A549 (cell line): ENCODE measurements around the gene NTSR1. TPM values are rescaled to one million over a fixed set of nuclear protein-coding genes. Genes with fewer than 3 reads are reported as not detected.

Experiments used
- ATAC-seq, 2 experiments: fragments of 200-7000 bp in 1 of 2; fragments of >200 bp in 1 of 2; cut with Nextera tagmentation in 1 of 2; cut with Tn5 transposase in 1 of 2; 3 replicates each; pipeline versions ENCODE4 v1.8.0 to v1.9.1; 2018 to 2020; ENCODE audit warnings: mild to moderate bottlenecking in 1 of 2, moderate library complexity in 1 of 2
- CTCF ChIA-PET: fragments of 300-600 bp; sonication (Branson Sonifier 250); formaldehyde crosslinking; extraction: SDS; loops from one replicate; lab custom pipeline; 2021; ENCODE audit warnings: antibody characterized with exemption, inconsistent platforms; lab: Yijun Ruan, JAX
- POLR2A ChIA-PET: fragments of 350-600 bp; formaldehyde crosslinking; extraction: SDS; loops from one replicate; lab custom pipeline; 2021; ENCODE audit warnings: antibody characterized with exemption, inconsistent platforms; lab: Yijun Ruan, JAX
- DNase-seq, 2 experiments: peaks; one replicate each; pipeline versions ENCODE4 v3.0.0 to v3.0.0-alpha.2; 2011 to 2016; ENCODE audit warnings: low read depth in 1 of 2, low spot score in 1 of 2
- FAIRE-seq: peaks from 2 replicates; lab custom pipeline; 2011; peaks lifted over from hg19 to GRCh38; lab: Jason Lieb, UNC
- H3K27ac ChIP-seq, 2 experiments: fragments of >200 bp; sonication (Bioruptor Twin); formaldehyde crosslinking; 3 replicates each; pipeline ENCODE4 v1.5.1; 2016 to 2017
- H3K4me1 ChIP-seq: fragments of >200 bp; sonication (Bioruptor Twin); formaldehyde crosslinking; 3 replicates; pipeline ENCODE4 v1.6.1; 2016
- H3K4me2 ChIP-seq: fragments of >200 bp; sonication (Bioruptor Twin); formaldehyde crosslinking; 3 replicates; pipeline ENCODE4 v1.6.1; 2016
- H3K4me3 ChIP-seq: fragments of >200 bp; sonication (Bioruptor Twin); formaldehyde crosslinking; 3 replicates; pipeline ENCODE4 v1.5.1; 2016
- H3K9me3 ChIP-seq: fragments of >200 bp; sonication (Bioruptor Twin); formaldehyde crosslinking; 3 replicates; pipeline ENCODE4 v1.6.1; 2016
- CBX2 ChIP-seq: fragments of 200-600 bp; sonication (generic); IDR thresholded peaks from 2 replicates; pipeline ENCODE4 v1.6.1; 2016; ENCODE audit warnings: low read depth, mild to moderate bottlenecking, borderline replicate concordance
- CBX8 ChIP-seq: fragments of 200-600 bp; sonication (generic); IDR thresholded peaks from 2 replicates; pipeline ENCODE4 v1.6.1; 2016
- CEBPB ChIP-seq, 2 experiments: fragments of >200 bp in 1 of 2; sonication (Bioruptor Twin) in 1 of 2; formaldehyde crosslinking in 1 of 2; IDR thresholded peaks; 2 replicates each; pipeline ENCODE4 v1.6.1; 2012 to 2016
- CHD2 ChIP-seq: fragments of 150-350 bp; IDR thresholded peaks from 2 replicates; pipeline ENCODE4 v1.6.1; 2014; ENCODE audit warnings: low read length; ENCODE audit not compliant: partially characterized antibody
- EHMT2 ChIP-seq: fragments of 200-600 bp; sonication (generic); IDR thresholded peaks from 2 replicates; pipeline ENCODE4 v1.6.1; 2016; ENCODE audit warnings: antibody characterized with exemption, low read depth, mild to moderate bottlenecking, moderate library complexity
- EP300 ChIP-seq, 2 experiments: fragments of >200 bp; sonication (Bioruptor Twin); formaldehyde crosslinking; IDR thresholded peaks; 2 replicates in 1 of 2; 3 replicates in 1 of 2; pipeline ENCODE4 v1.6.1; 2016 to 2017
- FOXS1 ChIP-seq: fragments of 250-450 bp; sonication (Bioruptor Pico); IDR thresholded peaks from 2 replicates; pipeline ENCODE4 v1.5.0; 2020; ENCODE audit warnings: mild to moderate bottlenecking, moderate library complexity
- HOXA7 ChIP-seq: fragments of 250-450 bp; sonication (Bioruptor Pico); IDR thresholded peaks from 2 replicates; pipeline ENCODE4 v1.5.0; 2020; ENCODE audit warnings: mild to moderate bottlenecking, moderate library complexity
- HOXB13 ChIP-seq: fragments of 250-450 bp; sonication (Bioruptor Pico); IDR thresholded peaks from 2 replicates; pipeline ENCODE4 v1.5.0; 2020; ENCODE audit warnings: low read depth, mild to moderate bottlenecking, moderate library complexity
- JUN ChIP-seq, 2 experiments: fragments of >200 bp; sonication (Bioruptor Twin); formaldehyde crosslinking; IDR thresholded peaks; 2 replicates in 1 of 2; 3 replicates in 1 of 2; pipeline ENCODE4 v1.6.1; 2016 to 2017
- KDM1A ChIP-seq: fragments of 200-600 bp; sonication (generic); IDR thresholded peaks from 2 replicates; pipeline ENCODE4 v1.6.1; 2016; ENCODE audit warnings: low read depth, mild to moderate bottlenecking
- MAFK ChIP-seq: fragments of 450-650 bp; IDR thresholded peaks from 2 replicates; pipeline ENCODE4 v1.6.1; 2014; ENCODE audit not compliant: partially characterized antibody
- MAZ ChIP-seq: fragments of 150-350 bp; IDR thresholded peaks from 2 replicates; pipeline ENCODE4 v1.6.1; 2014; ENCODE audit warnings: antibody characterized with exemption, low read depth, low read length, borderline replicate concordance
- NPAS2 ChIP-seq: fragments of 250-450 bp; sonication (Bioruptor Pico); IDR thresholded peaks from 2 replicates; pipeline ENCODE4 v1.8.0; 2022; ENCODE audit warnings: mild to moderate bottlenecking, moderate library complexity, borderline replicate concordance
- PHF8 ChIP-seq: fragments of 200-600 bp; sonication (generic); IDR thresholded peaks from 2 replicates; pipeline ENCODE4 v1.6.1; 2016; ENCODE audit warnings: low read depth, mild to moderate bottlenecking, antibody characterized with exemption, moderate library complexity, borderline replicate concordance
- POLR2A ChIP-seq: IDR thresholded peaks from 2 replicates; pipeline ENCODE4 v1.6.1; 2012; ENCODE audit warnings: mild to moderate bottlenecking, low read length
- RCOR1 ChIP-seq: fragments of 150-350 bp; IDR thresholded peaks from 2 replicates; pipeline ENCODE4 v1.6.1; 2014; ENCODE audit warnings: antibody characterized with exemption, low read length, low read depth
- RFX5 ChIP-seq: fragments of 450-650 bp; IDR thresholded peaks from 2 replicates; pipeline ENCODE4 v1.7.1; 2014; ENCODE audit warnings: antibody characterized with exemption, mild to moderate bottlenecking, moderate library complexity
- TP53 ChIP-seq: fragments of 250-450 bp; sonication (Bioruptor Pico); IDR thresholded peaks from 2 replicates; pipeline ENCODE4 v1.5.0; 2021; ENCODE audit warnings: mild to moderate bottlenecking, moderate library complexity
- ZC3H11A ChIP-seq: fragments of 450-650 bp; IDR thresholded peaks from 2 replicates; pipeline ENCODE4 v1.6.1; 2014; ENCODE audit warnings: antibody characterized with exemption, mild to moderate bottlenecking
- ZFP36 ChIP-seq: fragments of 450-650 bp; IDR thresholded peaks from 2 replicates; pipeline ENCODE4 v1.6.1; 2014; ENCODE audit warnings: borderline replicate concordance; ENCODE audit not compliant: partially characterized antibody
- ZNF302 ChIP-seq: fragments of 250-450 bp; sonication (Bioruptor Pico); IDR thresholded peaks from 2 replicates; pipeline ENCODE4 v1.9.0; 2021; ENCODE audit warnings: inconsistent platforms, mild to moderate bottlenecking, moderate library complexity
- ZSCAN20 ChIP-seq: fragments of 250-450 bp; sonication (Bioruptor Pico); IDR thresholded peaks from 2 replicates; pipeline ENCODE4 v1.8.0; 2022; ENCODE audit warnings: mild to moderate bottlenecking, moderate library complexity
- WGBS: methylation state at CpG from one replicate; pipeline ENCODE4 v1.1.6; 2017; ENCODE audit errors: missing lambda C conversion rate; 5-methylcytosine and 5-hydroxymethylcytosine counted together
- polyA plus RNA-seq, 4 experiments: library from polyadenylated mRNA; depleted of rRNA in 3 of 4; stranded (reverse); fragments of >200 nt; fragmentation: RNase III in 1 of 4; extraction: RNeasy Plus Mini Kit Qiagen cat#74134 plus additional on column Dnase treatment in 1 of 4; gene quantifications; 2 replicates in 3 of 4; 3 replicates in 1 of 4; pipeline ENCODE4 v1.2.3, GENCODE V29; 2011 to 2017
- TF ChIP-seq, protein P1 (sequence below): fragments of >200 bp; sonication (Bioruptor Twin); formaldehyde crosslinking; IDR thresholded peaks from 3 replicates; pipeline ENCODE4 v1.5.1; 2016
- TF ChIP-seq, protein P2 (sequence below): fragments of >200 bp; sonication (Bioruptor Twin); formaldehyde crosslinking; IDR thresholded peaks from 3 replicates; pipeline ENCODE4 v1.6.1; 2016
- TF ChIP-seq, protein P3 (sequence below): fragments of 250-450 bp; sonication (Bioruptor Pico); IDR thresholded peaks from 2 replicates; pipeline ENCODE4 v1.5.0; 2020; ENCODE audit warnings: low read depth, mild to moderate bottlenecking, moderate library complexity
- TF ChIP-seq, protein P4 (sequence below): fragments of 250-450 bp; sonication (Bioruptor Pico); IDR thresholded peaks from 2 replicates; pipeline ENCODE4 v1.5.0; 2021; ENCODE audit warnings: mild to moderate bottlenecking, moderate library complexity, borderline replicate concordance
- TF ChIP-seq, protein P5 (sequence below): fragments of 450-650 bp; IDR thresholded peaks from 2 replicates; pipeline ENCODE4 v1.6.1; 2014; ENCODE audit warnings: antibody characterized with exemption

Gene NTSR1
- polyA plus RNA-seq, 2 of the 4 experiments (the other 2 are of a cell fraction) = 0.03 TPM; not detected in 1

DNA sequence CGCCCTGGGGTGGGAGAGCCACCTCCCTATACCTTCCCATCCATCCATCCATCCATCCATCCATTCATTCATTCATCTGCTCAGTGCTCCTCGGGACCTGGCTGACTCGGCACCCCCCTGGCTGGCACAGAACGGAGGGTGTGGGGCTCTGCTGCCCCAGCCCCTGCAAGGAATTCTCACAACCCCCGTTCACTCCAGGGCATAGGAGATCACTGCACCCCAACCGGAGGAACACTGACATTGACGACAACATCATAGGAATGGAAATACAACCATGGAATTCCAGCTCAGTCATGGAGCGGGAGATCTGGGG, 59.6 kb downstream of the NTSR1 start:
- no peak overlapping the region for H3K4me2 ChIP-seq
- no peak for ATAC-seq
- no peaks in the 10 kb centered on the region for H3K9me3 ChIP-seq
- H3K4me3 ChIP-seq = no peak overlapping the region
- TF ChIP-seq MAZ (no peak), CEBPB (IDR thresholded peaks at IDR 0.05) (no peak), CBX8 (no peak), EHMT2 (no peak), ZNF302 (CRISPR knock-in tag) (no peak), JUN (IDR thresholded peaks at IDR 0.05) (no peak), EP300 (IDR thresholded peaks at IDR 0.05) (no peak), ZSCAN20 (CRISPR knock-in tag) (no peak), MAFK (no peak), TP53 (CRISPR knock-in tag) (no peak), NPAS2 (no peak), CBX2 (no peak), CHD2 (no peak), HOXA7 (CRISPR knock-in tag) (no peak), HOXB13 (CRISPR knock-in tag) (no peak), ZFP36 (no peak), RFX5 (no peak)
- TF ChIP-seq, protein P1, sequence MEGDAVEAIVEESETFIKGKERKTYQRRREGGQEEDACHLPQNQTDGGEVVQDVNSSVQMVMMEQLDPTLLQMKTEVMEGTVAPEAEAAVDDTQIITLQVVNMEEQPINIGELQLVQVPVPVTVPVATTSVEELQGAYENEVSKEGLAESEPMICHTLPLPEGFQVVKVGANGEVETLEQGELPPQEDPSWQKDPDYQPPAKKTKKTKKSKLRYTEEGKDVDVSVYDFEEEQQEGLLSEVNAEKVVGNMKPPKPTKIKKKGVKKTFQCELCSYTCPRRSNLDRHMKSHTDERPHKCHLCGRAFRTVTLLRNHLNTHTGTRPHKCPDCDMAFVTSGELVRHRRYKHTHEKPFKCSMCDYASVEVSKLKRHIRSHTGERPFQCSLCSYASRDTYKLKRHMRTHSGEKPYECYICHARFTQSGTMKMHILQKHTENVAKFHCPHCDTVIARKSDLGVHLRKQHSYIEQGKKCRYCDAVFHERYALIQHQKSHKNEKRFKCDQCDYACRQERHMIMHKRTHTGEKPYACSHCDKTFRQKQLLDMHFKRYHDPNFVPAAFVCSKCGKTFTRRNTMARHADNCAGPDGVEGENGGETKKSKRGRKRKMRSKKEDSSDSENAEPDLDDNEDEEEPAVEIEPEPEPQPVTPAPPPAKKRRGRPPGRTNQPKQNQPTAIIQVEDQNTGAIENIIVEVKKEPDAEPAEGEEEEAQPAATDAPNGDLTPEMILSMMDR = no peak
- TF ChIP-seq, protein P2, sequence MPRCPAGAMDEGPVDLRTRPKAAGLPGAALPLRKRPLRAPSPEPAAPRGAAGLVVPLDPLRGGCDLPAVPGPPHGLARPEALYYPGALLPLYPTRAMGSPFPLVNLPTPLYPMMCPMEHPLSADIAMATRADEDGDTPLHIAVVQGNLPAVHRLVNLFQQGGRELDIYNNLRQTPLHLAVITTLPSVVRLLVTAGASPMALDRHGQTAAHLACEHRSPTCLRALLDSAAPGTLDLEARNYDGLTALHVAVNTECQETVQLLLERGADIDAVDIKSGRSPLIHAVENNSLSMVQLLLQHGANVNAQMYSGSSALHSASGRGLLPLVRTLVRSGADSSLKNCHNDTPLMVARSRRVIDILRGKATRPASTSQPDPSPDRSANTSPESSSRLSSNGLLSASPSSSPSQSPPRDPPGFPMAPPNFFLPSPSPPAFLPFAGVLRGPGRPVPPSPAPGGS = no peak
- TF ChIP-seq, protein P3, sequence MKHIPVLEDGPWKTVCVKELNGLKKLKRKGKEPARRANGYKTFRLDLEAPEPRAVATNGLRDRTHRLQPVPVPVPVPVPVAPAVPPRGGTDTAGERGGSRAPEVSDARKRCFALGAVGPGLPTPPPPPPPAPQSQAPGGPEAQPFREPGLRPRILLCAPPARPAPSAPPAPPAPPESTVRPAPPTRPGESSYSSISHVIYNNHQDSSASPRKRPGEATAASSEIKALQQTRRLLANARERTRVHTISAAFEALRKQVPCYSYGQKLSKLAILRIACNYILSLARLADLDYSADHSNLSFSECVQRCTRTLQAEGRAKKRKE (CRISPR knock-in tag) = no peak
- H3K4me1 ChIP-seq = peaks cover 6% of the 10 kb centered on the region; the same call in 1 of the 3 replicates
- ChIA-PET CTCF (interaction anchor here (1.0 to 2.7 kb wide), 4 partner anchors 9 to 65 kb away, joined by 3 to 10 read pairs (median 4); no protein-coding TSS in a partner anchor), POLR2A (interaction anchor here (0.9 kb wide), 1 partner anchor 26 kb away, joined by 3 read pairs; no protein-coding TSS in a partner anchor)
- no peak for DNase-seq
- no peak for FAIRE-seq
- 0 out of 6 replicates have a peak overlapping the region, but pooled peaks of 1 of the 2 experiments have one; percentile 1 for H3K27ac ChIP-seq
- WGBS = 66% methylated on average over 7 of the region's 8 CpGs

DNA sequence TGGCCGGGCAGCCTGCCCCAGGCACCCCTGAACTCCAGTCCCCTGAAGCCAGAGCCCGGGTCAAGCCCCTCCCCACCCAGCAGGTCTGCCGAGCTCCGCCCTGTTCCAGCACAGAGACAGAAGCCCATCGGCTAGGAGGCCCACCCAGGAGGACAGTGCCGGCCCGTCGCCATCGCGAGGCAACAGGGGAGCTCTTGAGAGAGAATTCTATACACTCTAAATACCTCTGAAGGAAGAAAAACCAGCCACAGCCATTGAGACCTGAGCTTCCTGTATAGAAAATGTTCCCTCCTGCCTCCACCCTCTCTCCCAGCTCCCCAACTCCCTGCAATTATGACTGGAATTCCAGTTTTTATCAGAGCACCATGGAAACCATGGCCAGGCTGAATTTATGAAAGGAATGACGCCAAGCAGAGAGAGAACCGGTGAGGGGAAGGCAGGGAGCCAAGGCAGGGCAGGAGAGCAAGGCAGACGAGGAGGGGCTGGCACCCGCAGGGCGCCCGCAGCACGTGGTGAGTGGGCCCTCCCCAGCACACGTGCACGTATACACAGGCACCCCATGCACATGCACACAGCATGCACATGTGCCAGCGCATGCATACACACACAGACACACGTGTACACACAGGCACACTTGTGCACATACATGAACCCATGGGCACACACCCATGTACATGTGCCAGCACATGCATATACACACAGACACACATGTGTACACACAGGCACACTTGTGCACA, 60.1 kb downstream of the NTSR1 start:
- ChIA-PET POLR2A (interaction anchor here (0.9 kb wide), 1 partner anchor 25 kb away, joined by 3 read pairs; no protein-coding TSS in a partner anchor), CTCF (interaction anchor here (0.6 to 2.7 kb wide), 5 partner anchors 9 to 65 kb away, joined by 3 to 10 read pairs (median 4); no protein-coding TSS in a partner anchor)
- H3K9me3 ChIP-seq = no peaks in the 10 kb centered on the region
- FAIRE-seq = no peak
- H3K4me1 ChIP-seq = peaks cover 6% of the 10 kb centered on the region; the same call in 1 of the 3 replicates
- 64% methylated on average over 19 of the region's 21 CpGs for WGBS
- TF ChIP-seq RCOR1 = no peak
- TF ChIP-seq CHD2 = no peak
- TF ChIP-seq POLR2A = no peak
- TF ChIP-seq EHMT2 = no peak
- TF ChIP-seq ZC3H11A = no peak
- TF ChIP-seq CBX8 = no peak
- TF ChIP-seq FOXS1 (CRISPR knock-in tag) = no peak
- TF ChIP-seq, protein P4, sequence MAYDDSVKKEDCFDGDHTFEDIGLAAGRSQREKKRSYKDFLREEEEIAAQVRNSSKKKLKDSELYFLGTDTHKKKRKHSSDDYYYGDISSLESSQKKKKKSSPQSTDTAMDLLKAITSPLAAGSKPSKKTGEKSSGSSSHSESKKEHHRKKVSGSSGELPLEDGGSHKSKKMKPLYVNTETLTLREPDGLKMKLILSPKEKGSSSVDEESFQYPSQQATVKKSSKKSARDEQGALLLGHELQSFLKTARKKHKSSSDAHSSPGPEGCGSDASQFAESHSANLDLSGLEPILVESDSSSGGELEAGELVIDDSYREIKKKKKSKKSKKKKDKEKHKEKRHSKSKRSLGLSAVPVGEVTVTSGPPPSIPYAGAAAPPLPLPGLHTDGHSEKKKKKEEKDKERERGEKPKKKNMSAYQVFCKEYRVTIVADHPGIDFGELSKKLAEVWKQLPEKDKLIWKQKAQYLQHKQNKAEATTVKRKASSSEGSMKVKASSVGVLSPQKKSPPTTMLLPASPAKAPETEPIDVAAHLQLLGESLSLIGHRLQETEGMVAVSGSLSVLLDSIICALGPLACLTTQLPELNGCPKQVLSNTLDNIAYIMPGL (CRISPR knock-in tag) = no peak
- TF ChIP-seq PHF8 = no peak
- TF ChIP-seq KDM1A = no peak
- TF ChIP-seq, protein P5, sequence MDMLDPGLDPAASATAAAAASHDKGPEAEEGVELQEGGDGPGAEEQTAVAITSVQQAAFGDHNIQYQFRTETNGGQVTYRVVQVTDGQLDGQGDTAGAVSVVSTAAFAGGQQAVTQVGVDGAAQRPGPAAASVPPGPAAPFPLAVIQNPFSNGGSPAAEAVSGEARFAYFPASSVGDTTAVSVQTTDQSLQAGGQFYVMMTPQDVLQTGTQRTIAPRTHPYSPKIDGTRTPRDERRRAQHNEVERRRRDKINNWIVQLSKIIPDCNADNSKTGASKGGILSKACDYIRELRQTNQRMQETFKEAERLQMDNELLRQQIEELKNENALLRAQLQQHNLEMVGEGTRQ = no peak
- TF ChIP-seq, protein P1 = no peak
- H3K4me3 ChIP-seq = no peak overlapping the region
- no peak for DNase-seq
- no peak overlapping the region for H3K4me2 ChIP-seq
- 0 out of 6 replicates have a peak overlapping the region, but pooled peaks of 1 of the 2 experiments have one; percentile 1 for H3K27ac ChIP-seq
- no peak; a peak in 1 of 6 replicates for ATAC-seq
